GM12872 (cell line): ENCODE measurements around the gene PIKFYVE.

Source experiments
- TF ChIP-seq, protein P1 (sequence below): IDR thresholded peaks from 3 replicates; pipeline ENCODE4 v1.5.1; 2011; ENCODE audit warnings: low read depth, mild to moderate bottlenecking, low read length, moderate library complexity; ENCODE audit not compliant: insufficient read depth

PIKFYVE gene

DNA sequence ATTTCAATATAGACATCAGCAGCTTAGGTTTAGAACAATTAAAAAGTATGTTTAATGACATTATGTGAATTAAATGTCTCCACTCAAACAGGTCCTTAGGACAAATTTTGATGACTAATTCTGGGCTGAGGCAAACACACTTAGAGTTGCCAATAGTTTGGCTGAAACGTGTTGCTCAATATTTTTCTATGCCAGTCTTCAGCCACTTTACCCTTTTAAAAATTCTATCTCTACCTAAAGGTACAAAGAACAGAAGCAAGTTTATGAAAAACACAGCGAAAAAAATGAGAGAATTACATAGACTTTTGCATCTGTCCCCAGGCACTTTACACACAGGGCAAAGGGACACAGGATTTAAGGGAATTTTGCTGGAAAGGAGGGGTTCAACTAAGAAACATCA lies 15.7 kb upstream of the PIKFYVE start:
- TF ChIP-seq, protein P1, sequence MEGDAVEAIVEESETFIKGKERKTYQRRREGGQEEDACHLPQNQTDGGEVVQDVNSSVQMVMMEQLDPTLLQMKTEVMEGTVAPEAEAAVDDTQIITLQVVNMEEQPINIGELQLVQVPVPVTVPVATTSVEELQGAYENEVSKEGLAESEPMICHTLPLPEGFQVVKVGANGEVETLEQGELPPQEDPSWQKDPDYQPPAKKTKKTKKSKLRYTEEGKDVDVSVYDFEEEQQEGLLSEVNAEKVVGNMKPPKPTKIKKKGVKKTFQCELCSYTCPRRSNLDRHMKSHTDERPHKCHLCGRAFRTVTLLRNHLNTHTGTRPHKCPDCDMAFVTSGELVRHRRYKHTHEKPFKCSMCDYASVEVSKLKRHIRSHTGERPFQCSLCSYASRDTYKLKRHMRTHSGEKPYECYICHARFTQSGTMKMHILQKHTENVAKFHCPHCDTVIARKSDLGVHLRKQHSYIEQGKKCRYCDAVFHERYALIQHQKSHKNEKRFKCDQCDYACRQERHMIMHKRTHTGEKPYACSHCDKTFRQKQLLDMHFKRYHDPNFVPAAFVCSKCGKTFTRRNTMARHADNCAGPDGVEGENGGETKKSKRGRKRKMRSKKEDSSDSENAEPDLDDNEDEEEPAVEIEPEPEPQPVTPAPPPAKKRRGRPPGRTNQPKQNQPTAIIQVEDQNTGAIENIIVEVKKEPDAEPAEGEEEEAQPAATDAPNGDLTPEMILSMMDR: no peak

- TF ChIP-seq, protein P1: no peak
These were observed 15.0 kb upstream of the PIKFYVE start for GRCh38 chr2:208251098-208251497.

DNA sequence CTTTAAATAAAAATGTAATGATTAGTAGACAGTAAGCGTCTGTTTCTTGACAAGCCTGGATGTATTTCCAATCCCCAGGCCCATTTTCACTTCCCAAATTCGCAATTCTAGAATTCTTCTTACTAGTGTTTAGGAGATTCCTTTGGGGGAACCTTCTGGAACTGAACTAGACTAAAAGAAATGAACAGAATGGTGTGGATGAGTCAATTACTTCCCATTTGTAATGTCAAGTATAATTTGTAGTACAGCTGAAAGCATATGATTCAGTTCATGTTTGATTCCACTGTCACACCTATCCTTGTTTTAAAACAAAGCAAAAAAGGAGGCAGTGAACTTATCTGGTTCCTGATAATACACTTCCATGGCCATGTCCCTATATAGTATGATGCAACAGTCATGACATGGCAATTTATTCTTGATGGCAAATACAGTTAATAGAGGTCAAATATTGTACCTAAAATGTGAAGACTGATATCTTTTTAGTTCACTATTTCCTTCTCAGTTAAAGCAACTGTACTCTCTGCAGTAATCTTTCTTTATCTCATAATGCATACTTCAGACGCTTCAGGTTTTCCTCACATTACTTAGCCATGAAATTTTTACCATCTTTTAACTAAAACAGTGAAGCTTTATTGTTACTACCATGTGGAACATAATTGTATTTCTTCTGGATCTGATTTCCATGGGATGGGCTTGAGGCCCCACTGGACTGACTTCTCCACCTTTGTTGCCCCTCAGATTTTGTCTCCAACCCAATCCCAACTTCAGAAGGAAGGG lies 13.2 kb upstream of the PIKFYVE start:
- TF ChIP-seq, protein P1: no peak

DNA sequence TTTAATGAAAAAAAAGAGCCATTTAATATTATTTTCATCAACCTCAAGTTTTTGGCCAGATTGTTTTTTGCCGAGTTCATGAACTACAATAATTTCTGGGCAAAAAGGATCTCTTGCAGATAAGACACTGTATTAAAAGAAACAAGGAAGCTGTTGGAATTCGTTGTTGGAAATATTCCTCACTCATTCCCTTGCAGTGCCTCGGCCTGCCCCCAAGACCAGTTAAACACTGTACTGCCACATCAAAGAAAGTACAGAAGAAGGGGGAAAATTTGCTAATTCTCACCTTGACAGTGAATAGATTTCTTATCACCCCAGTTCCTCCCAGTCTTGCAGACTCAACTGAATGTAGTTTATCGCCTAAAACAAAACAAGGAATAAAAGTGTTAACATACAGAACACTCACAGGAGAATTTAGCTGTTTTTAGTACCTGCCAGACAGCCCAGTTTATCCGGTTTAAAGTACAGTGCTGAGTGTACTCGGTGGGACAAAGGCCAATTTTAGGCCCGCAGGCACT lies 12.4 kb upstream of the PIKFYVE start:
- TF ChIP-seq, protein P1: no peak

DNA sequence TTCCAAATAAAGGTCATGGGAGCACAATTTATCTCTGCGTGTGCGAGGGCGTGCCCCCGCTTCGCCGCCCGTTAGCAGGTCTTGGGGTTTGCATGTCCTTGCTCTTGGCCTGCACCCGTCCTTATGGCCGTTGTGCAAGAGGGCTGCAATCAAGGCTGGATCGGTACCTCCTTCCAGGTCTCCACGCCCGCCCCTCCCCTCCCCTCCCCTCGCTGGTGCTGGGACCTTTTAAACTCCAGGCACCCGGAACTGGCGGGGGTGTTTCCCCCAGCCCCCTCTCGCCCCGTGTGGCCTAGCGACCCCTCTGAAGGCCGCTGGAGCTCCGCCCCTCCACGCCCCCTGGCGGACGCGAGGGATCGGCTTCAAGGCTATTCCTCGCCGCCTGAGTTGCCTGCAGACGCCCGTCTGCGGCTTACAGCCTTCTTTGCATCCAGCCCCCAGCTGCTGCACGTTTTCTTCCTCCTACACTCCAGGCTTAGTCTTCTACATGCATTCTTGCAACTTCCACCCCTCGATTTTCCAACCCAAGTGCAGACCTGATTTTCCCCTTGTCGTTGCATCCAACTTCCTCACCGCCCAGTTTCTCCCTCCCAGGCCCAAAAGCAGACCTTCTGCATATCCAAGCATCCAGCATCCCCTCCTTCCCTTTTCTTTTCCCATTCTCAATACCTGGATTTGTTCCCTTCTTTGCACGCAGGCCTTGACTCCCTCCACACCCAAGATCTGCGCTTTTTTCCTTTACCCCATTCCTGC lies 11.8 kb upstream of the PIKFYVE start:
- TF ChIP-seq, protein P1: peak; percentile 86

DNA sequence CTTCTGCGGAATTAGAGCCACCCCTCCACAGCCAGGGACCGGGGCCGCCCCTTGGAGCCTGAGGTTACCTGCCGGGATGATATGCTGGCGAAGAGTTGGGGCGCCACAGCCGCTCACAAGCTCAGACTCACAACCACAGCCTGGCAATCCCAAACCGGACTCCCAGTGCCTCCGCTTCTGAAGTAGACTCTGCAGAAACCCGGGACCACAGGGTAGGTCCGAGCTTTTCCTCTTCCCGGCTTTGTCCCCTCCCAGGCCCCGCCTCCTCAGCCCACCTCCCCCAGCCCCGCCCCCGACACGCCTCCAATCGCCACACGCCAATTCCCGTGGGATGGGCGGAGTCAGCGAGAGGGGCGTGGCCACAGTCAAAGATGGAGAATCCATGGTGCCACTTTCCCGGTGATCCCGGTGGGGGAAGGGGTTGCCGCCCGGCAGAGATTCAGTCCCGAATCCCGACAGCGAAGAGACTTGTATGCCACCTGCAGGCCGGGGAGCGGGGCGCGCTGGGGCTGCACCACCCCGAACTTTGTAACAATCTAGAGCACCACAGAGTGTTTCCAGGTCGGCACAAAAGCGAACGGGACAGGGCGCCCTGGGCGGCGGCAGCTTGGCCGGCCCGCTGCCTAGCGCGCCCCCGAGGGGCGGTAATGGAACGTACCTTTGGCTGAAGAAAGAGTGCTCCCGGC lies 11.0 kb upstream of the PIKFYVE start, which contains the start of gene IDH1:
TSS of gene IDH1 (minus strand) at position 201 of the 686 bp plus-strand sequence. CDS start 3,520 bp downstream, outside the sequence.
- TF ChIP-seq, protein P1: peak; percentile 60
